CD14-positive monocyte (primary cell): ENCODE results near the gene ELP1. TPM values are rescaled to one million over a fixed set of nuclear protein-coding genes. Genes with fewer than 3 reads are reported as not detected.

Source experiments
- DNase-seq, 3 donors: peaks; one replicate each; pipeline ENCODE4 v3.0.0-alpha.2; 2011 to 2022
- H2AFZ ChIP-seq: 2 replicates; pipeline ENCODE4 v1.6.0; 2012; ENCODE audit warnings: mild to moderate bottlenecking, low read depth, low read length, inconsistent platforms; ENCODE audit not compliant: insufficient read depth, poor library complexity, severe bottlenecking
- H3K27ac ChIP-seq, 2 donors: 1 replicate in 1 of 2; 2 replicates in 1 of 2; pipeline ENCODE4 v1.5.1; 2012 to 2013; ENCODE audit warnings: low read length in 2 of 2, control low read depth in 1 of 2, inconsistent platforms in 1 of 2, low read depth in 1 of 2, mild to moderate bottlenecking in 1 of 2
- H3K27me3 ChIP-seq, 2 donors: one replicate each; pipeline versions ENCODE4 v1.6.0 to v1.6.1; 2011 to 2013; ENCODE audit warnings: low read length in 2 of 2; ENCODE audit not compliant: control insufficient read depth in 2 of 2, insufficient read depth in 2 of 2
- H3K36me3 ChIP-seq, 2 donors: replicated peaks in 1 of 2; 1 replicate in 1 of 2; 2 replicates in 1 of 2; pipeline versions ENCODE4 v1.5.1 to v1.6.1; 2012 to 2013; ENCODE audit warnings: low read length in 2 of 2, control low read depth in 1 of 2, inconsistent platforms in 1 of 2, mild to moderate bottlenecking in 1 of 2; ENCODE audit not compliant: insufficient read depth in 2 of 2, control insufficient read depth in 1 of 2
- H3K4me1 ChIP-seq, 2 donors: 1 replicate in 1 of 2; 2 replicates in 1 of 2; pipeline versions ENCODE4 v1.5.1 to v1.6.1; 2012 to 2013; ENCODE audit warnings: low read length in 2 of 2, control low read depth in 1 of 2, inconsistent platforms in 1 of 2, mild to moderate bottlenecking in 1 of 2, moderate library complexity in 1 of 2; ENCODE audit not compliant: insufficient read depth in 2 of 2, control insufficient read depth in 1 of 2
- H3K4me2 ChIP-seq: replicated peaks from 2 replicates; pipeline ENCODE3; 2012; ENCODE audit warnings: low read length, moderate library complexity, mild to moderate bottlenecking; ENCODE audit not compliant: poor library complexity, severe bottlenecking; ENCODE audit errors: extremely low read depth
- H3K4me3 ChIP-seq, 3 experiments: fragments of 200-600 bp in 1 of 3; sonication (generic) in 1 of 3; replicated peaks in 1 of 3; 1 replicate in 2 of 3; 2 replicates in 1 of 3; pipeline ENCODE4 v1.5.1; 2011 to 2013; ENCODE audit warnings: low read length in 3 of 3, mild to moderate bottlenecking in 3 of 3, control low read depth in 2 of 3, low read depth in 2 of 3, inconsistent platforms in 1 of 3, moderate library complexity in 1 of 3
- H3K79me2 ChIP-seq: 2 replicates; pipeline ENCODE4 v1.6.0; 2012; ENCODE audit warnings: mild to moderate bottlenecking, control low read depth, inconsistent platforms, low read length, moderate library complexity; ENCODE audit not compliant: insufficient read depth
- H3K9ac ChIP-seq: 2 replicates; pipeline ENCODE4 v1.6.0; 2017; ENCODE audit warnings: low read length, mild to moderate bottlenecking; ENCODE audit not compliant: insufficient read depth, poor library complexity, severe bottlenecking
- H3K9me3 ChIP-seq, 2 donors: replicated peaks in 1 of 2; 1 replicate in 1 of 2; 2 replicates in 1 of 2; pipeline versions ENCODE4 v1.5.1 to v1.6.1; 2012 to 2013; ENCODE audit warnings: low read length in 2 of 2, control low read depth in 1 of 2; ENCODE audit not compliant: control insufficient read depth in 1 of 2, insufficient read depth in 1 of 2
- H4K20me1 ChIP-seq: 2 replicates; pipeline ENCODE4 v1.6.0; 2012; ENCODE audit warnings: mild to moderate bottlenecking, low read length, control low read depth, moderate library complexity; ENCODE audit not compliant: insufficient read depth
- H3K27ac Mint-ChIP-seq, 7 donors: one replicate each; pipeline ENCODE4 v1.8.0; 2020; ENCODE audit warnings: mild to moderate bottlenecking in 7 of 7, mixed read lengths in 7 of 7, moderate library complexity in 6 of 7, inconsistent platforms in 2 of 7
- H3K27me3 Mint-ChIP-seq, 3 donors: one replicate each; pipeline ENCODE4 v1.8.0; 2021 to 2022; ENCODE audit warnings: low read depth in 3 of 3, mild to moderate bottlenecking in 3 of 3, mixed read lengths in 3 of 3, moderate library complexity in 3 of 3, inconsistent platforms in 1 of 3
- H3K36me3 Mint-ChIP-seq, 2 donors: one replicate each; pipeline ENCODE4 v1.8.0; 2020; ENCODE audit warnings: mixed read lengths in 2 of 2, inconsistent platforms in 1 of 2, mild to moderate bottlenecking in 1 of 2
- H3K4me1 Mint-ChIP-seq: one replicate; pipeline ENCODE4 v1.8.0; 2020; ENCODE audit warnings: mild to moderate bottlenecking, mixed read lengths
- H3K4me3 Mint-ChIP-seq, 2 donors: one replicate each; pipeline ENCODE4 v1.8.0; 2020; ENCODE audit warnings: mild to moderate bottlenecking in 2 of 2, mixed read lengths in 2 of 2, moderate library complexity in 1 of 2
- H3K9me3 Mint-ChIP-seq, 7 donors: one replicate each; pipeline ENCODE4 v1.8.0; 2020 to 2022; ENCODE audit warnings: mixed read lengths in 7 of 7, mild to moderate bottlenecking in 6 of 7, moderate library complexity in 6 of 7, inconsistent platforms in 2 of 7
- CTCF ChIP-seq: fragments of 200-600 bp; IDR thresholded peaks from one replicate; pipeline ENCODE4 v1.8.0; 2022; ENCODE audit warnings: antibody characterized with exemption, mild to moderate bottlenecking
- WGBS: methylation state at CpG from one replicate; pipeline ENCODE4 v1.1.5; 2013; ENCODE audit warnings: missing lambda C conversion rate; ENCODE audit not compliant: insufficient coverage; 5-methylcytosine and 5-hydroxymethylcytosine counted together
- intact Hi-C, 2 donors: fragments of 100-400 bp; cut with micrococcal nuclease; formaldehyde crosslinking; loops; one replicate each; pipeline versions ENCODE4 v1.15.0 to v1.15.1; 2023
- polyA plus RNA-seq, 3 donors: library from polyadenylated mRNA; depleted of rRNA in 1 of 3; unstranded in 2 of 3; stranded (reverse) in 1 of 3; fragments of 300-500 nt in 2 of 3; fragments of >200 nt in 1 of 3; fragmentation: Illumina TruSeq in 2 of 3; gene quantifications; 1 replicate in 2 of 3; 2 replicates in 1 of 3; pipeline ENCODE4 v1.2.3, GENCODE V29; 2012 to 2021

Gene ELP1
- polyA plus RNA-seq, 3 donors, result 7.9 to 12.2 (median 11.1) TPM

DNA sequence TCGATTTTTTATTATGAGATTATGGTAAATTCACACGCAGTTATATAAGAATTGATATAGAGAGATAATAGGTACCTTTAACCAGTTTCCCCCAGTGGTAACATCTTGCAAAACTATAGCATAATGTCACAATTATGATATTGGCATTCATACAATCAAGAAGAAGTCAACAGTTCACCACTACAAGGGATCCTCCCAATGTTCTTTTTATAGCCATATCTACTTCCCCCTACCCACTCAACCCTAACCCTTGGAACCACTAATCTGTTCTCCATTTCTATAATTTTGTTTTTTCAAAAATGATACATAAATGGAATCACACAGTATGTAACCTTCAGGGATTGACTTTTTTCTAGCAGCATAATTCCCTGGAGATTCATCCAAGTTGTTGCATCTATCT is 88.0 kb downstream of the ELP1 start:
- H3K4me3 ChIP-seq, result no peak overlapping the region
- H3K9ac ChIP-seq, result no peak overlapping the region
- H3K4me2 ChIP-seq, result no peak overlapping the region
- intact Hi-C loops, result no loop called here
- H3K4me1 Mint-ChIP-seq, result peaks cover 37% of the 10 kb centered on the region
- no peaks in the 10 kb centered on the region for H4K20me1 ChIP-seq
- no peaks in the 10 kb centered on the region for H3K36me3 ChIP-seq
- H3K27ac Mint-ChIP-seq, result no peak overlapping the region
- no CpG with 5 or more reads among the region's 2 CpGs for WGBS
- DNase-seq, result no peak
- H3K4me1 ChIP-seq, result peaks cover 26 to 39% of the 10 kb centered on the region in 2 donors
- no peak for TF ChIP-seq CTCF
- H3K36me3 Mint-ChIP-seq, result no peaks in the 10 kb centered on the region
- H3K27ac ChIP-seq, result no peak overlapping the region
- H3K79me2 ChIP-seq, result no peaks in the 10 kb centered on the region
- H3K27me3 Mint-ChIP-seq, result peaks cover 0 to 3% (median 0%) of the 10 kb centered on the region in 3 donors
- H3K4me3 Mint-ChIP-seq, result no peak overlapping the region
- H3K9me3 Mint-ChIP-seq, result peaks cover 0 to 2% (median 0%) of the 10 kb centered on the region in 7 donors
- H3K9me3 ChIP-seq, result no peaks in the 10 kb centered on the region
- H2AFZ ChIP-seq, result no peak overlapping the region
- H3K27me3 ChIP-seq, result no peaks in the 10 kb centered on the region

GRCh38 chr9:108845507-108845906 is 88.4 kb downstream of the ELP1 start:
- Mint-ChIP-seq H3K4me1 (peaks cover 37% of the 10 kb centered on the region), H3K9me3 (peaks cover 0 to 2% (median 0%) of the 10 kb centered on the region in 7 donors), H3K27ac (no peak overlapping the region), H3K4me3 (no peak overlapping the region), H3K36me3 (no peaks in the 10 kb centered on the region), H3K27me3 (peaks cover 0 to 3% (median 0%) of the 10 kb centered on the region in 3 donors)
- WGBS, result 100% methylated on average over 3 of the region's 5 CpGs
- H2AFZ ChIP-seq, result no peak overlapping the region
- no peaks in the 10 kb centered on the region for H3K79me2 ChIP-seq
- H3K4me1 ChIP-seq, result peaks cover 26 to 39% of the 10 kb centered on the region in 2 donors
- no peak for TF ChIP-seq CTCF
- no peaks in the 10 kb centered on the region for H3K9me3 ChIP-seq
- H3K27ac ChIP-seq, result no peak overlapping the region
- no peak overlapping the region for H3K4me3 ChIP-seq
- H3K4me2 ChIP-seq, result no peak overlapping the region
- no peak overlapping the region for H3K9ac ChIP-seq
- intact Hi-C loops, result no loop called here
- H3K27me3 ChIP-seq, result no peaks in the 10 kb centered on the region
- DNase-seq, result no peak
- H4K20me1 ChIP-seq, result no peaks in the 10 kb centered on the region
- H3K36me3 ChIP-seq, result no peaks in the 10 kb centered on the region
